GM12874 (cell line): ENCODE measurements around the gene SCGB2B2.

ENCODE experiments used
- TF ChIP-seq, protein P1 (sequence below): IDR thresholded peaks from 2 replicates; pipeline ENCODE4 v1.5.1; 2011; ENCODE audit warnings: low read depth, mild to moderate bottlenecking, control low read depth, low read length, moderate library complexity; ENCODE audit not compliant: insufficient read depth

Gene SCGB2B2

DNA sequence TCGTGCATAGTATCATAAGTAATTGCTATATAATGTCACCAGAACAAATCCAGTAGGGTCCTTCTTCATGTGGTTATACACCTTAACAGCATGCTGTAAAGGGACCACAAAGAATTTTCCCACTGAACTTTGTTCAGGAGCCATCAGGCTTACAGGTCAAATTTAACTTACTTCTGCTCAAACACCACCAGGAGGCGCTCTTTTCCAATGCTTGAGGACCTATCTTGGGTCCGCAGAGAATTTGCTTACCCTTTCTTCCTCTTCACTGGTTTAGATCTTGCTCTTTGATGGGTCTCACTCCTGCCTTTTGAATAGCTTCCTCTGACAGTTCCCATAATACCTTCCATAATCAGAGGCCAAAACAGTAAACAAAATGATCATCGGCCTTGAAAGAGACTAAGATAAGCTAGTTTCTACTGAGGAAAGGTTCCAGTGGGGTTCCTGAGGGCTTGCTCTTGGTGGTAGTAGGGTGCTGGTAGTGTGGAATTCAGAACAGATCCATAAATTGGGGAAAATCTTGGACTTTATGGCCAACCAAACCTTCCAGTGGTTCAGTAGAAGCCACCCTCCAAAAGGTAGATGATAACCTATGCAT, 37.4 kb downstream of the SCGB2B2 start:
- TF ChIP-seq, protein P1, sequence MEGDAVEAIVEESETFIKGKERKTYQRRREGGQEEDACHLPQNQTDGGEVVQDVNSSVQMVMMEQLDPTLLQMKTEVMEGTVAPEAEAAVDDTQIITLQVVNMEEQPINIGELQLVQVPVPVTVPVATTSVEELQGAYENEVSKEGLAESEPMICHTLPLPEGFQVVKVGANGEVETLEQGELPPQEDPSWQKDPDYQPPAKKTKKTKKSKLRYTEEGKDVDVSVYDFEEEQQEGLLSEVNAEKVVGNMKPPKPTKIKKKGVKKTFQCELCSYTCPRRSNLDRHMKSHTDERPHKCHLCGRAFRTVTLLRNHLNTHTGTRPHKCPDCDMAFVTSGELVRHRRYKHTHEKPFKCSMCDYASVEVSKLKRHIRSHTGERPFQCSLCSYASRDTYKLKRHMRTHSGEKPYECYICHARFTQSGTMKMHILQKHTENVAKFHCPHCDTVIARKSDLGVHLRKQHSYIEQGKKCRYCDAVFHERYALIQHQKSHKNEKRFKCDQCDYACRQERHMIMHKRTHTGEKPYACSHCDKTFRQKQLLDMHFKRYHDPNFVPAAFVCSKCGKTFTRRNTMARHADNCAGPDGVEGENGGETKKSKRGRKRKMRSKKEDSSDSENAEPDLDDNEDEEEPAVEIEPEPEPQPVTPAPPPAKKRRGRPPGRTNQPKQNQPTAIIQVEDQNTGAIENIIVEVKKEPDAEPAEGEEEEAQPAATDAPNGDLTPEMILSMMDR, result peak; percentile 71

DNA sequence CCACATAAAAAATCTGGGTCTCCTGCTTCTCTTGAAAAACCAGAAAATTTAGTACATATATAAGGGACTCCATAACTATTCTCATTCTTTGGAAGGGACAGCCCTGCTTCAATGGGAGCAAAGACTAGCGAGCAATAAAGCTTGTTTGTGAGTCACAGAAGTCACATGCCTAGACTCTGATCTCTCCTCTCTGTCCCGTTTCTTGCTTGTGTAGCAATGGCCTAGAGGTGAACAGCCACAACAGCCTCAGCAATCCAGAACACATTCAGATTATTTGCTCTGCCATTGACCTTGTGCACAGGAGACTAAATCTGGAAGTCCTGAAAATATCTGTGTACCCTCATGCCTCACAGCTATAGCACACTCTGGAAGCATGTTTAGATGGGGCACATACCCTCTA, 43.2 kb downstream of the SCGB2B2 start:
- TF ChIP-seq, protein P1, result no peak
